ENCODE measurements around the gene SMIM13. TPM values are rescaled to one million over a fixed set of nuclear protein-coding genes. Genes with fewer than 3 reads are reported as not detected.

The SMIM13 gene
- total RNA-seq, 1 donor from 2014 or later: 11.8 TPM

DNA sequence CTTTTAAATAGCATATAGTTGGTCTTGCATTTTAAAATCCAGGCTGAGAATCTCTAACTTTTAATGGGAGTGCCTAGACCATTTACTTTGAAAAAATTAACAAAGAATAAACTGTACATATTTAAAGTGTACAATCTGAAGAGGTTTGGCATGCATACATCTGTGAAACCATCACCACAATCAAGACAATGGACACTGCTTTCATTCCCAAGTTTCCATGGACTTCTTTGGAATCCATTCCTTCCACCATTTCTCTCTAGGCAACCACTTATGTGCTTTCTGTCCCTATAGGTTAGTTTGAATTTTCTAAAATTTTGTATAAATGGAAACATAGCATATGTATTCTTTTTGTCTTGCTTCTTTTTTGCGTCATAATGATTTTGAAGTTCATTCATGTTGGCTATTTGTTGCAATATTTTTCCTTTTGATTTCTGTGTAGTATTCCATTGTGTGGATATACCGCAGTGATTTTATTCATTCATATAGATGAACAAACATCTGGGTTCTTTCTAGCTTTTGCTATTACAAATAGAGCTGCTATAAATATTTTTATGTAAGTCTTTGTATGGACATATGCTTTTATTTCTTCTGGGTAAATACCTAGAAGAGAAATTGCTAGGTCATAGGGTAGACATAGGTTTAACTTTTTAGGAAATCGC is 88.0 kb downstream of the SMIM13 start:
- intact Hi-C loops (cut with micrococcal nuclease): no loop called here

DNA sequence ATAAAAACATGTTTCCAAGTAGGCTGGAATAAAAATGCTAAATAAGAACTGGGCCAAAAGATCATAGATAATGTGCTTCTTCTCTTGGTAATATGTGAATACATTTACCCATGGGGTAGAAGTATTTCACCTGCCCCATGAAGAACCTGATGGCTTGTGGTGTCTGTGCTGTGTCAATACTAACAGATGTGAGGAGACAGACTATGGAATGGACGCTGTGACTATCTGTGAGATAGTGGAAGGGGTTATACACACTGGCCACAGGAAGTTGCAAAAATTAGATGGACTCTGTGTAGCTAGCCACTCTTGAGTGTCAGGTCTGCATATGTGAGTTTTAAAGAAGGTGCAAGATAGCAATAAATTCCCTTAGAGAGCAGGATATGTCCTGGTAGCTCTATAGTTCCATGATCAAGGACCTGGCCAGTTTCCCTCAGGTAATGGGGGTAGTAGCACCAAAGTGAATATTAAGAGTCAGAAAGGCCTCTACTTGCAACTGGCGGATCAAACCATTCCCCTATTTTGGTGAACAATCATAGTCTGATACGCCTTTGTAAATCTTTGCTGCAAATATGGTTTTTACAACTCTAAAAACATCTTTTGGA is 90.2 kb downstream of the SMIM13 start:
- intact Hi-C loops (cut with micrococcal nuclease): no loop called here

DNA sequence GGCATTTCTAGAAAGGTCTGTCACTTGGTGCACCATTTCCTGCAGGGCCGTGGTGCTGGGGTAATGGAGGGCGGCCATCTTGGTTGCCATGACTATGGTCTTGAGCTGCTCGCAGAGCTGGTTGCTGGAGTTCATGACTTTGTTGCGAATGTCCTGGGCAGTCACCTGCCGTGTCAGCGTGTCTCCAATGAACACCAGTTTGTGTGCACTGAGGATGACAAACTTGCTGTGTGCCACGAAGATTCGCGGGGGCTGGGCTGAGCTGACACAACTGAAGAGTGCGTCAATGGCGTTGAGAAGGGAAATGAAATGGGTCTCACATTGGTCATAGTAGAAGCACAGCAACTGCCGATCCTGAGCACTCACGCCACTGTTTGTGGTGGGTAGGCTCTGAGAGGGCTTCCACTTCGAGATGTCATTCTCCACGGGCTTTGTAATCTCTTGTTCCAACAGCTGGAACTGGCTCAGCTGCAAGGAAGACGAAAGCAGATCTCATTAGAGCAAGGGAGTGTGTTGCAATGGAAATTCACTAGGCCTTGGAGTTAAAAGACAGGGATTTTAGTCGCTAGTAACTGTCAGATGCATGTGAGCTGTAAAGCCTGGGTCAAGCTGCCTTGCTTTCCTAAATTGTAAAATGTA is 91.7 kb downstream of the SMIM13 start:
- intact Hi-C loops (cut with micrococcal nuclease): no loop called here

DNA sequence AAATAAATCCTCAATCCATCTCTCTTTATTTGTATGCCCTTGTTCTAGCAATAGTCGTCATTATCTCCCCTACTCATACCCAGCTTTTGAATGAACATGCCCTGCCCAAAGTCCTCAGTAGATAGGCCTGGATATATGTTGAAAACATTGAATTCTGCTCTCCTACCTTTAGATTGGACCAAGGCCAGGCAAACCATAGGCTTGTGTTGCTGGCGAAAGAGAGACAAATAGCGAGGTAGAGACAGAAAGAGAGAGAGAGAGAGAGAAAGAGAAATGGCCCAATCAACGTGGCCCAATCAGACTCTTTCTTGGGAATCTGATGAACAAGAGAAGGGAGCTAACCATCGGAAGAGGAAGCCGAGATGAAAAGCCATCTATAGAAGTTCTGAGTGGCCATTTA is 93.7 kb downstream of the SMIM13 start:
- intact Hi-C loops (cut with micrococcal nuclease): no loop called here

Other genes starting within 250 kb of the SMIM13 start
- not detected in 2 replicates for gene GCM2, start 211.8 kb upstream of the SMIM13 start, total RNA-seq
- 0.10 TPM in 1 of 2 replicates, not detected in the other for gene SYCP2L, start 206.8 kb upstream of the SMIM13 start, total RNA-seq
- gene ELOVL2, start 49.5 kb upstream of the SMIM13 start, total RNA-seq: not detected in 2 replicates
- not detected in 2 replicates for gene ERVFRD-1, start 17.9 kb downstream of the SMIM13 start, total RNA-seq
- gene NEDD9, start 138.8 kb downstream of the SMIM13 start, total RNA-seq: 64.0 and 71.1 TPM in 2 replicates